Astrocyte (in vitro differentiated cells and primary cell): ENCODE results near the gene SLC1A1. TPM values are rescaled to one million over a fixed set of nuclear protein-coding genes. Genes with fewer than 3 reads are reported as not detected.

Source experiments
- DNase-seq: peaks from one replicate; pipeline ENCODE4 v3.0.0-alpha.2; 2010; ENCODE audit warnings: low read depth
- FAIRE-seq: peaks from 2 replicates; lab custom pipeline; 2011; peaks lifted over from hg19 to GRCh38; lab: Jason Lieb, UNC
- H2AFZ ChIP-seq: 2 replicates; pipeline ENCODE4 v1.6.0; 2012; ENCODE audit warnings: low read depth, low read length, inconsistent platforms
- H3K27ac ChIP-seq: 2 replicates; pipeline ENCODE4 v1.5.1; 2011; ENCODE audit warnings: low read depth, low read length, inconsistent platforms
- H3K27me3 ChIP-seq: 2 replicates; pipeline ENCODE4 v1.6.0; 2011; ENCODE audit warnings: low read length, inconsistent platforms; ENCODE audit not compliant: insufficient read depth
- H3K36me3 ChIP-seq: 2 replicates; pipeline ENCODE4 v1.5.1; 2011; ENCODE audit warnings: low read length, inconsistent platforms; ENCODE audit not compliant: insufficient read depth
- H3K4me1 ChIP-seq: 2 replicates; pipeline ENCODE4 v1.5.1; 2011; ENCODE audit warnings: low read length, inconsistent platforms; ENCODE audit not compliant: insufficient read depth
- H3K4me2 ChIP-seq: 2 replicates; pipeline ENCODE4 v1.6.0; 2012; ENCODE audit warnings: low read length, inconsistent platforms
- H3K4me3 ChIP-seq: 2 replicates; pipeline ENCODE4 v1.5.1; 2011; ENCODE audit warnings: low read depth, mild to moderate bottlenecking, low read length, inconsistent platforms; ENCODE audit not compliant: insufficient read depth
- H3K79me2 ChIP-seq: 2 replicates; pipeline ENCODE4 v1.6.0; 2012; ENCODE audit warnings: mild to moderate bottlenecking, low read length, inconsistent platforms; ENCODE audit not compliant: insufficient read depth
- H3K9ac ChIP-seq: 2 replicates; pipeline ENCODE4 v1.6.0; 2012; ENCODE audit warnings: mild to moderate bottlenecking, low read length, inconsistent platforms
- H3K9me3 ChIP-seq: 2 replicates; pipeline ENCODE4 v1.5.1; 2012; ENCODE audit warnings: low read depth, mild to moderate bottlenecking, low read length, inconsistent platforms; ENCODE audit not compliant: insufficient read depth
- H4K20me1 ChIP-seq: 2 replicates; pipeline ENCODE4 v1.6.0; 2012; ENCODE audit warnings: low read length, inconsistent platforms; ENCODE audit not compliant: insufficient read depth
- H3K27ac Mint-ChIP-seq: one replicate; pipeline ENCODE4 v1.8.0; 2021; ENCODE audit warnings: mild to moderate bottlenecking, mixed read lengths; ENCODE audit not compliant: unreplicated experiment
- H3K27me3 Mint-ChIP-seq: one replicate; pipeline ENCODE4 v1.8.0; 2021; ENCODE audit warnings: low read depth, mixed read lengths; ENCODE audit not compliant: unreplicated experiment
- H3K36me3 Mint-ChIP-seq: one replicate; pipeline ENCODE4 v1.8.0; 2021; ENCODE audit warnings: low read depth, mixed read lengths; ENCODE audit not compliant: unreplicated experiment
- H3K4me1 Mint-ChIP-seq: one replicate; pipeline ENCODE4 v1.8.0; 2021; ENCODE audit warnings: low read depth, mixed read lengths; ENCODE audit not compliant: unreplicated experiment
- H3K4me3 Mint-ChIP-seq: one replicate; pipeline ENCODE4 v1.8.0; 2021; ENCODE audit warnings: mild to moderate bottlenecking, moderate library complexity, mixed read lengths; ENCODE audit not compliant: unreplicated experiment
- H3K9me3 Mint-ChIP-seq: one replicate; pipeline ENCODE4 v1.8.0; 2021; ENCODE audit warnings: mild to moderate bottlenecking, mixed read lengths; ENCODE audit not compliant: unreplicated experiment
- CTCF ChIP-seq: IDR thresholded peaks from 2 replicates; pipeline ENCODE4 v1.5.1; 2011; ENCODE audit warnings: low read depth, mild to moderate bottlenecking, inconsistent platforms, low read length, moderate library complexity; ENCODE audit not compliant: insufficient read depth
- EZH2 ChIP-seq: IDR thresholded peaks from 2 replicates; pipeline ENCODE4 v1.6.1; 2012; ENCODE audit warnings: mild to moderate bottlenecking, low read length, inconsistent platforms; ENCODE audit not compliant: insufficient read depth
- total RNA-seq: library from RNA; stranded (reverse); gene quantifications from 2 replicates; pipeline ENCODE4 v1.2.1, GENCODE V29; 2021

Gene SLC1A1
- total RNA-seq, 1 donor from 2014 or later: 6.7 TPM

GRCh38 chr9:4567601-4568000 is 77.3 kb downstream of the SLC1A1 start:
- Mint-ChIP-seq H3K4me1 (no peaks in the 10 kb centered on the region), H3K9me3 (peaks cover 8% of the 10 kb centered on the region), H3K4me3 (no peak overlapping the region), H3K27ac (no peak overlapping the region), H3K27me3 (no peaks in the 10 kb centered on the region), H3K36me3 (peaks cover 1% of the 10 kb centered on the region)
- no peak overlapping the region for H3K4me3 ChIP-seq
- no peak overlapping the region for H2AFZ ChIP-seq
- no peaks in the 10 kb centered on the region for H3K9me3 ChIP-seq
- TF ChIP-seq EZH2 (no peak), CTCF (no peak)
- no peaks in the 10 kb centered on the region for H4K20me1 ChIP-seq
- no peaks in the 10 kb centered on the region for H3K27me3 ChIP-seq
- H3K36me3 ChIP-seq: no peaks in the 10 kb centered on the region
- H3K9ac ChIP-seq: no peak overlapping the region
- FAIRE-seq (no peak), DNase-seq (no peak)
- H3K4me2 ChIP-seq: no peak overlapping the region
- H3K27ac ChIP-seq: no peak overlapping the region
- no peaks in the 10 kb centered on the region for H3K4me1 ChIP-seq
- no peaks in the 10 kb centered on the region for H3K79me2 ChIP-seq

- Histone ChIP-seq H3K9ac (no peak overlapping the region), H3K9me3 (no peaks in the 10 kb centered on the region), H3K36me3 (no peaks in the 10 kb centered on the region), H3K4me1 (no peaks in the 10 kb centered on the region), H3K79me2 (no peaks in the 10 kb centered on the region), H4K20me1 (no peaks in the 10 kb centered on the region), H3K4me3 (no peak overlapping the region), H3K27me3 (no peaks in the 10 kb centered on the region), H3K4me2 (no peak overlapping the region), H2AFZ (no peak overlapping the region), H3K27ac (no peak overlapping the region)
- TF ChIP-seq EZH2 (no peak), CTCF (no peak)
- H3K4me1 Mint-ChIP-seq: peaks cover 2% of the 10 kb centered on the region
- H3K4me3 Mint-ChIP-seq: no peak overlapping the region
- peaks cover 6% of the 10 kb centered on the region for H3K9me3 Mint-ChIP-seq
- peaks cover 3% of the 10 kb centered on the region for H3K27me3 Mint-ChIP-seq
- DNase-seq (no peak), FAIRE-seq (no peak)
- H3K36me3 Mint-ChIP-seq: peaks cover 1% of the 10 kb centered on the region
- no peak overlapping the region for H3K27ac Mint-ChIP-seq
Observed at GRCh38 chr9:4569101-4569500, 78.8 kb downstream of the SLC1A1 start.

- no peaks in the 10 kb centered on the region for H3K9me3 Mint-ChIP-seq
- no peak overlapping the region for H3K27ac Mint-ChIP-seq
- Histone ChIP-seq H3K9me3 (no peaks in the 10 kb centered on the region), H4K20me1 (no peaks in the 10 kb centered on the region), H3K36me3 (no peaks in the 10 kb centered on the region), H3K4me3 (no peak overlapping the region), H3K4me1 (no peaks in the 10 kb centered on the region), H3K27ac (no peak overlapping the region), H3K79me2 (no peaks in the 10 kb centered on the region), H2AFZ (no peak overlapping the region), H3K27me3 (no peaks in the 10 kb centered on the region), H3K4me2 (no peak overlapping the region), H3K9ac (no peak overlapping the region)
- FAIRE-seq (no peak), DNase-seq (no peak)
- H3K4me3 Mint-ChIP-seq: no peak overlapping the region
- H3K4me1 Mint-ChIP-seq: peaks cover 2% of the 10 kb centered on the region
- TF ChIP-seq CTCF (no peak), EZH2 (no peak)
- peaks cover 6% of the 10 kb centered on the region for H3K36me3 Mint-ChIP-seq
- H3K27me3 Mint-ChIP-seq: peaks cover 3% of the 10 kb centered on the region
Observed at GRCh38 chr9:4572184-4572826, 82.0 kb downstream of the SLC1A1 start.
